Pancreas (tissue), 10 donors: ENCODE results near the gene SPACA4. TPM values are rescaled to one million over a fixed set of nuclear protein-coding genes. Genes with fewer than 3 reads are reported as not detected.

Experiments
- ATAC-seq, 4 donors: fragments of 200-7000 bp; cut with Tn5 transposase; one replicate each; pipeline versions ENCODE4 v1.8.0 to v1.9.1; 2020; ENCODE audit warnings: mild to moderate bottlenecking in 4 of 4, moderate library complexity in 4 of 4
- DNase-seq, 6 donors: peaks; one replicate each; pipeline ENCODE4 v3.0.0-alpha.2; 2020
- FAIRE-seq: peaks from 2 replicates; lab custom pipeline; 2012; peaks lifted over from hg19 to GRCh38; lab: Jason Lieb, UNC
- H3K27ac ChIP-seq, 4 donors: fragments of 200-600 bp; sonication (generic); 1 replicate in 3 of 4; 2 replicates in 1 of 4; pipeline versions ENCODE4 v1.5.0 to v1.8.0; 2020
- H3K27me3 ChIP-seq, 4 donors: fragments of 200-600 bp; one replicate each; pipeline ENCODE4 v1.8.0; 2021
- H3K36me3 ChIP-seq, 3 donors: fragments of 200-600 bp; sonication (generic) in 1 of 3; one replicate each; pipeline versions ENCODE4 v1.5.0 to v1.8.0; 2020 to 2021
- H3K4me1 ChIP-seq, 3 donors: fragments of 200-600 bp; one replicate each; pipeline ENCODE4 v1.8.0; 2021
- H3K4me3 ChIP-seq, 4 donors: fragments of 200-600 bp; sonication (generic) in 2 of 4; one replicate each; pipeline versions ENCODE4 v1.5.0 to v1.8.0; 2020 to 2021
- H3K9me3 ChIP-seq, 4 donors: fragments of 200-600 bp; one replicate each; pipeline ENCODE4 v1.8.0; 2021
- CTCF ChIP-seq, 4 donors: fragments of 200-600 bp; sonication (generic) in 3 of 4; IDR thresholded peaks; one replicate each; pipeline versions ENCODE4 v1.5.0 to v1.8.0; 2021; ENCODE audit warnings: antibody characterized with exemption in 4 of 4
- WGBS, 2 donors: extraction: QIAGEN DNeasy Blood & Tissue Kit; methylation state at CpG; one replicate each; pipeline ENCODE4 v1.1.7; 2013; 5-methylcytosine and 5-hydroxymethylcytosine counted together
- intact Hi-C, 3 donors: fragments of 100-400 bp; cut with DNase I; formaldehyde crosslinking; loops; one replicate each; pipeline versions ENCODE4 v1.11.1 to v1.14.2; 2022
- polyA plus RNA-seq, 2 donors: library from polyadenylated mRNA; stranded (reverse); fragments of 200-250 nt; gene quantifications; one replicate each; pipeline ENCODE4 v1.2.3, GENCODE V29; 2013
- total RNA-seq, 6 donors: library from RNA; stranded (reverse); fragmentation: NEBNext Ultra II Directional in 4 of 6; extraction: Animal tissue kit (Norgen Biotek cat#: 25700) in 4 of 6; gene quantifications; one replicate each; pipeline versions ENCODE4 v1.2.1 to v1.2.4, GENCODE V29; 2021 to 2023
- donor health status: healthy with polysubstance abuse.
- donor health status: DM: no; HTN: no; CAD: no; lungs with moderate emphysema.
- donor health status: DM: no; HTN: no; CAD: no.
- donor health status: control.
- donor health status: control.
- donor health status: Bipolar disorder and iron deficiency.
- donor health status: DM: yes; HTN: yes; CAD: no.
- donor health status: DM: no; HTN: no; CAD: no.
- donor health status: DM: no; HTN: no; CAD: no.
- donor health status: DM: yes; HTN: yes; CAD: no.

The SPACA4 gene
- total and polyA plus RNA-seq, 8 donors = 0.12 TPM; not detected in 7

GRCh38 chr19:48587387-48587786 lies 19.2 kb upstream of the SPACA4 start:
- Histone ChIP-seq H3K27me3 (no peaks in the 10 kb centered on the region), H3K9me3 (no peaks in the 10 kb centered on the region), H3K36me3 (no peaks in the 10 kb centered on the region), H3K27ac (no peak overlapping the region), H3K4me3 (no peak overlapping the region), H3K4me1 (no peaks in the 10 kb centered on the region)
- no peak for ATAC-seq
- intact Hi-C loops = loop anchor here in 2 of 3 donors (5.0 kb wide), 2 partner anchors 95 to 100 kb away; no protein-coding TSS in a partner anchor
- no peak for FAIRE-seq
- 83 to 94% methylated on average over 3 of the region's 3 CpGs for WGBS, 2 donors
- no peak for TF ChIP-seq CTCF (IDR thresholded peaks at IDR 0.05)
- DNase-seq = no peak

DNA sequence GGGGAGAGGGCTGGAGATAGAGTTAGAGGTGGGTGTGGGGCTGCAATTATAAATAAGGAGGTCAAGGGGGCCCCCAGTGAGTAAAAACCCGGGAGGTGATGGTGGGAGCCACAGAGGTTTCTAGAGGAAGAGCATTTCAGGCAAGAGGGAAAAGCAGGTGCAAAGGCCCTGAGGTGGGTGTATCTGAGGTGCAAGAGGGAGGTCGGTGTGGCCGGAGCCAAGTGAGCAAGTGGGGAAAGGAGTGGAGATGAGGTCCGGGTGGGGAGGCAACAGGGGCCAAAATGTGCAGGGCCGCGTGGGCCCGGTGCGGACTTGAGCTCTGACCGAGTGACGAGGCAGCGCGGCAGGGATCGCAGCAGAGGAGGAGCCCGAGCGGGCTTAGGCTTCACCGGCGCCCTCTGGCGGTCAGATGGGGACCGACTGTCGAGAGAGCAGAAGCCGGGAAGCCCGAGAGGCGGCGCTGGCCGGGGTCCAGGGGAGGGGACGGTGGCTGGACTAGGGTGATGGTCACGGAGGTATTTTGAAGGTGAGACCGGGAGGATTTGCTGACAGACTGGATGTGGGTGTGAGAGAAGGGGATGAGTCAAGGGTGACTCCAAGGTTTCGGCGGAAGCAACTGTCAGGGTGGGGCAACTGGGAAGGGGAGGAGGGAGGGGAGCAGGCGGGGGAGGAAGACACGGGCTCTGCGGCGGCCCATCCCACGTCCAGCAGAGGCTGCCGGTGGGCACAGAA lies 17.7 kb upstream of the SPACA4 start:
- ATAC-seq = peak; percentile 87 to 92 (median 90)
- Histone ChIP-seq H3K9me3 (no peaks in the 10 kb centered on the region), H3K27me3 (no peaks in the 10 kb centered on the region), H3K4me1 (no peaks in the 10 kb centered on the region), H3K4me3 (peak overlapping the region in 1 of 4 donors; percentile 40), H3K27ac (no peak overlapping the region), H3K36me3 (no peaks in the 10 kb centered on the region)
- DNase-seq = peak; percentile 79 to 99 (median 92)
- no peak for FAIRE-seq
- peak; percentile 85 to 96 (median 90) for TF ChIP-seq CTCF (IDR thresholded peaks at IDR 0.05)
- WGBS, 2 donors = 4% methylated on average over 36 of the region's 36 CpGs
- intact Hi-C loops = loop anchor here in 2 of 3 donors (5.0 kb wide), 2 partner anchors 97 to 102 kb away; no protein-coding TSS in a partner anchor

- FAIRE-seq = no peak
- intact Hi-C loops = no loop called here
- 73 to 90% methylated on average over 5 of the region's 5 CpGs for WGBS, 2 donors
These were observed 15.5 kb upstream of the SPACA4 start for GRCh38 chr19:48591021-48591420.

DNA sequence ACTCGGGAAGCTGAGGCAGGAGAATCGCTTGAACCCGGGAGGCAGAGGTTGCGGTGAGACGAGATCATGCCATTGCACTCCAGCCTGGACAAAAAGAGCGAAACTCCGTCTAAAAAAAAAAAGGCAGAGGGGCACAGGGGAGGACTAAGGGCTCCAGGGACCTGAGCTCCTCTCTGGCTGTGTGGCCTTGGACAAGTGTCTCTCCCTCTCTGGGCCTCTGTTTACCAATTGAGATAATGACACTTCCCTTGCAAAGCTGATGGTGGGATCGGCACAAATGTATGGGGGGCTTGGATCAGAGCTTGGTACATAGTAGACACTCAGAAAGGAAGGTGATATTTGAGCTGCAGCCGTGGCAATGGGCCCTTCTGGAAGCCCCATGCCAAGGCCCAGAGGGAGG lies 11.4 kb upstream of the SPACA4 start:
- FAIRE-seq = no peak
- Histone ChIP-seq H3K4me1 (no peaks in the 10 kb centered on the region), H3K4me3 (no peak overlapping the region), H3K27me3 (no peaks in the 10 kb centered on the region), H3K9me3 (no peaks in the 10 kb centered on the region), H3K36me3 (no peaks in the 10 kb centered on the region), H3K27ac (no peak overlapping the region)
- 67 to 72% methylated on average over 9 of the region's 9 CpGs for WGBS, 2 donors
- no peak for TF ChIP-seq CTCF (IDR thresholded peaks at IDR 0.05)
- no peak for ATAC-seq
- no peak for DNase-seq
- intact Hi-C loops = no loop called here

More at GRCh38 chr19:48591021-48591420, 15.5 kb upstream of the SPACA4 start:
- Histone ChIP-seq H3K9me3 (no peaks in the 10 kb centered on the region), H3K27ac (no peak overlapping the region), H3K36me3 (no peaks in the 10 kb centered on the region), H3K27me3 (no peaks in the 10 kb centered on the region), H3K4me3 (no peak overlapping the region), H3K4me1 (no peaks in the 10 kb centered on the region)
- no peak for TF ChIP-seq CTCF (IDR thresholded peaks at IDR 0.05)
- no peak for DNase-seq
- ATAC-seq = no peak

DNA sequence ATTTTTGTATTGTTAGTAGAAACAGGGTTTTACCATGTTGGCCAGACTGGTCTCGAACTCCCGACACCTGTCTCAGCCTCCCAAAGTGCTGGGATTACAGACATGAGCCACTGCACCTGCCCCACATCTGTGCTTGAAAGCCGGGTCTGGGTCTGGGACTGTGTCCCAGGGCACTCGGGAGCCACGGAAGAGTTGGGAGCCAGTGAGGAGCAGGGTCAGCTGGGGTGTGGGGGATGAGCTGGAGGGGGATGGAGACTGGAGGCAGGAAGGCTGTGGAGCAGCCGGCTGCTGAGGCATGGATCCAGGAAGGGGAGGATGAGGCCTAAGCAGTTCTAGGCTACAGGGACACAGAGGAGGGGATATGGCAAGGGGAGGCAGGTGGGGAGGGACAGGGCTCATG lies 10.7 kb upstream of the SPACA4 start:
- no peak for DNase-seq
- no peaks in the 10 kb centered on the region for H3K27me3 ChIP-seq
- no peak overlapping the region for H3K27ac ChIP-seq
- intact Hi-C loops = no loop called here
- no peak for ATAC-seq
- WGBS, 2 donors = 66 to 81% methylated on average over 6 of the region's 6 CpGs
- no peak for TF ChIP-seq CTCF (IDR thresholded peaks at IDR 0.05)
- no peaks in the 10 kb centered on the region for H3K9me3 ChIP-seq
- no peaks in the 10 kb centered on the region for H3K36me3 ChIP-seq
- no peak for FAIRE-seq
- no peaks in the 10 kb centered on the region for H3K4me1 ChIP-seq
- H3K4me3 ChIP-seq = no peak overlapping the region
